ENCODE data around the gene CLBA1. TPM values are rescaled to one million over a fixed set of nuclear protein-coding genes. Genes with fewer than 3 reads are reported as not detected.

Gene CLBA1
- total RNA-seq, 1 donor = 6.9 TPM

- no peak for DNase-seq (ENCODE audit: low read depth)
- H3K4me3 ChIP-seq (ENCODE audit: low read depth, low read length) = no peak overlapping the region
- TF ChIP-seq CTCF (IDR thresholded peaks at IDR 0.05; ENCODE audit: insufficient read depth, low read depth, low read length) = no peak
Measured at GRCh38 chr14:104998801-104999200, 13.2 kb downstream of the CLBA1 start.

DNA sequence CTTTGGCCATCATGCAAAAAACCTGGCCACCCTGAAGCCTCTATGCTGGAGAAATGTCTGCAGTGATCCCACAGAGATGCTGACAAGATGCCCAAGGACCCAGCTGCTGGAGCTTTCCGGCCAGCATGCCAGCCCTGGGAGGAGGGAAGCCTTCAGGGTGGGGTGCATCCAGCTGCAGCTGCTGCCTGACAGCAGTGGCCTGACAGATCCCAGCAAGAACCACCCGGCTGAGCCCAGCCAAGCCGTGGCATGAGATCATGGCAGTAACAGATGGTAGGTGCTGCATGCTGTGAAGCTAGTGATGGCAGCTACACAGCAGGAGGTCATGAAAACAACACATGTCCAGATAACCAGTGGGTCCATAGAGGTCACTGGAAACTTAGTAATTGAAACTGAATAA lies 13.8 kb downstream of the CLBA1 start:
- H3K4me3 ChIP-seq (ENCODE audit: low read depth, low read length) = no peak overlapping the region
- DNase-seq (ENCODE audit: low read depth) = no peak
- TF ChIP-seq CTCF (IDR thresholded peaks at IDR 0.05; ENCODE audit: insufficient read depth, low read depth, low read length) = no peak

GRCh38 chr14:105005329-105005928 lies 19.8 kb downstream of the CLBA1 start:
- TF ChIP-seq CTCF (IDR thresholded peaks at IDR 0.05; ENCODE audit: insufficient read depth, low read depth, low read length) = no peak
- no peak overlapping the region for H3K4me3 ChIP-seq (ENCODE audit: low read depth, low read length)
- DNase-seq (ENCODE audit: low read depth) = no peak

GRCh38 chr14:105005929-105006830 lies 20.6 kb downstream of the CLBA1 start:
- no peak for DNase-seq (ENCODE audit: low read depth)
- no peak overlapping the region for H3K4me3 ChIP-seq (ENCODE audit: low read depth, low read length)
- TF ChIP-seq CTCF (IDR thresholded peaks at IDR 0.05; ENCODE audit: insufficient read depth, low read depth, low read length) = no peak

GRCh38 chr14:105006831-105007592 lies 21.4 kb downstream of the CLBA1 start:
- TF ChIP-seq CTCF (IDR thresholded peaks at IDR 0.05; ENCODE audit: insufficient read depth, low read depth, low read length) = no peak
- no peak for DNase-seq (ENCODE audit: low read depth)

DNA sequence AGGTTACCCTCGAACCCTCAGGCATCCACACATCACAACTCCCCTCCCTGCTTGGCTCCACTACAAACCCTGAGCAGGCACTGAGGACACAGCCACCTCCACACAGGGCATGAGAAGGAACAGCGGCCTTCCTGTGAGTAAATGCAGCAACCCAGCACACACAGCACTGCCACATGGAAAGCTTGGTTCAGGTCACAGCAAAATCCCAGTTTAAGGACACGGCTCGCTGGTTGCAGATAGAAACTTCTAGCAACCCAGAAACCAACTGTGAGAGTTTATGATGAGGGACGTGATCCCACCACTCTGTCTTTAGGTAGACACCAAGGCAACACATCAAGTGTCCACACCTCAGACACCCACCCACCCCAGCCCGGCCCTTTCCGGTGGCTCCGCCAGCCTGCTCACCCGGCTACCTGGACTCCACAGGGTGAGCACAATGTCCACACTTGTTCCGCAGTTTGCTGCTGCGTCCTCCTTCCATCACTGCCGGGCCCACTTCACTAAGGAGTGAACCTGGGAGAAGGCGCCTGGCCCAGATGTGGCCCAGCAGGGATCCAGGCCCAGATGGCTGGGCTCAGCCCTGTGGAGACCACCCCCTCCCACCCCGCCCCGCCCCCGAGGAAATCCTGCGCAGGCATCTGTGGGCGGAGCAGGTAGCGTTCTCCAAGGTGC lies 22.1 kb downstream of the CLBA1 start:
- no peak overlapping the region for H3K4me3 ChIP-seq (ENCODE audit: low read depth, low read length)
- no peak for DNase-seq (ENCODE audit: low read depth)
- TF ChIP-seq CTCF (IDR thresholded peaks at IDR 0.05; ENCODE audit: insufficient read depth, low read depth, low read length) = no peak

More at GRCh38 chr14:105006831-105007592, 21.4 kb downstream of the CLBA1 start:
- no peak overlapping the region for H3K4me3 ChIP-seq (ENCODE audit: low read depth, low read length)
